Measurements from ENCODE around the gene TCF7L1. TPM values are rescaled to one million over a fixed set of nuclear protein-coding genes. Genes with fewer than 3 reads are reported as not detected.
"Not testable (repeated sequence)": the region's sequence is repeated elsewhere in the genome, so short reads cannot be mapped to it uniquely, and the experiment has no call there.

The TCF7L1 gene
- total RNA-seq, 6 experiments from 2014 or later = 1.2 to 8.8 (median 3.7) TPM

DNA sequence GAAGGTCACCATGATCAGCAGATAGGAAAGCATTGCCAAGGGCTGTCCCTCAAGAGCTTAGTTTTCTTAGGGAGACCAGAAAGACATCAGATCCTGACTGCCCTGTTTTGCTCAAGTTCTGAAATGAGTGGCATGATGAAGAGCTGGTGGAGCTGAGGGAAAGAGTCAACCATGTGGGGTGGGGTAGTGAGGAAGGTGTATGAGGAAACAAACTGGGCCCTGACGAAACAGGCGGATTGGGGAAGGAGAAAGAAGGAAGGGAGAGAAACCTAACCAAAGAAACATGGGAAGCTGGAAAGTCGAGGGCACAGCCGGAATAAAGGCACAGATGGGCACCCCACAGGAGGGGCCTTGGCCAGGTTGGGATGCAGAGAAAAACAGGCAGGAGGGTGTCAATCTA lies 186.6 kb downstream of the TCF7L1 start:
- Histone ChIP-seq H3K4me1 (peaks cover 0 to 32% (median 15%) of the 10 kb centered on the region in 4 donors), H3K27me3 (no peaks in the 10 kb centered on the region), H3K36me3 (peaks cover 0 to 88% (median 27%) of the 10 kb centered on the region in 4 donors), H3K27ac (no peak overlapping the region), H3K4me3 (no peak overlapping the region), H3K9me3 (no peaks in the 10 kb centered on the region)
- no peak for TF ChIP-seq POLR2A (IDR thresholded peaks at IDR 0.05)
- TF ChIP-seq, protein P1, sequence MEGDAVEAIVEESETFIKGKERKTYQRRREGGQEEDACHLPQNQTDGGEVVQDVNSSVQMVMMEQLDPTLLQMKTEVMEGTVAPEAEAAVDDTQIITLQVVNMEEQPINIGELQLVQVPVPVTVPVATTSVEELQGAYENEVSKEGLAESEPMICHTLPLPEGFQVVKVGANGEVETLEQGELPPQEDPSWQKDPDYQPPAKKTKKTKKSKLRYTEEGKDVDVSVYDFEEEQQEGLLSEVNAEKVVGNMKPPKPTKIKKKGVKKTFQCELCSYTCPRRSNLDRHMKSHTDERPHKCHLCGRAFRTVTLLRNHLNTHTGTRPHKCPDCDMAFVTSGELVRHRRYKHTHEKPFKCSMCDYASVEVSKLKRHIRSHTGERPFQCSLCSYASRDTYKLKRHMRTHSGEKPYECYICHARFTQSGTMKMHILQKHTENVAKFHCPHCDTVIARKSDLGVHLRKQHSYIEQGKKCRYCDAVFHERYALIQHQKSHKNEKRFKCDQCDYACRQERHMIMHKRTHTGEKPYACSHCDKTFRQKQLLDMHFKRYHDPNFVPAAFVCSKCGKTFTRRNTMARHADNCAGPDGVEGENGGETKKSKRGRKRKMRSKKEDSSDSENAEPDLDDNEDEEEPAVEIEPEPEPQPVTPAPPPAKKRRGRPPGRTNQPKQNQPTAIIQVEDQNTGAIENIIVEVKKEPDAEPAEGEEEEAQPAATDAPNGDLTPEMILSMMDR (IDR thresholded peaks at IDR 0.05) = no peak
- 79% methylated on average over 4 of the region's 4 CpGs for WGBS (ENCODE audit: insufficient coverage, low coverage, low lambda C conversion rate, missing lambda C conversion rate)
- intact Hi-C loops (cut with DNase I) = no loop called here
- DNase-seq (no peak), ATAC-seq (no peak)

DNA sequence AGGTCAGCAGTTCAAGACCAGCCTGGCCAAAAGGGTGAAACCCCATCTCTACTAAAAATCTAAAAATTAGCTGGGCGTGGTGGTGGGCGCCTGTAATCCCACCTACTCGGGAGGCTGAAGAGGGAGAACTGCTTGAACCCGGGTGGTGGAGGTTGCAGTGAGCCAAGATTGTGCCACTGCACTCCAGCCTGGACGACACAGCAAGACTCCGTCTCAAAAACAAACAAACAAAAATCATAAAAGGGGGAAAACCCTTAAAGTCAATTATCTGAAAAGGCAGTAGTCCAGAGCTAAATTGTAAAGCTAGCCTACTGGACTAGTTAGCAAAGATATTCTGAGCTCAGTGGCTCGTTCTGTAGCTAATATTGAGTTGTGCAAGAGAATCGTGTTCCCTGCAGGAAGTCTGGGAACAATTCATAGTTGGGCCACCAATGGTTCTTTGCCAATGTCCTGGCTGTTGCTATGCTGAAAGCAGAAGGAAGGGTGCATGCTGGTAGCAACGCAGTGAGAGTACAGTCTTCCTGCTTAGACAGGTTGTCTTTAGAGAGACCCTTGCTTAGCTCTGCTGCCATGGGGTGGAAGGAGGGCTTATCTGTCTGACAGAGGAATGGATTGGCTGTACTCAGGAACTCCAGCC lies 190.3 kb downstream of the TCF7L1 start:
- H3K27ac ChIP-seq = peak overlapping the region; percentile 53 to 96 (median 92)
- TF ChIP-seq, protein P1 (IDR thresholded peaks at IDR 0.05) = no peak
- TF ChIP-seq POLR2A (IDR thresholded peaks at IDR 0.05) = peak; percentile 45
- H3K4me3 ChIP-seq = peak overlapping the region in 2 of 3 donors; percentile 1 to 37
- H3K4me1 ChIP-seq = peaks cover 0 to 32% (median 16%) of the 10 kb centered on the region in 4 donors
- H3K36me3 ChIP-seq = peaks cover 0 to 55% (median 20%) of the 10 kb centered on the region in 4 donors
- H3K27me3 ChIP-seq = no peaks in the 10 kb centered on the region
- peak; percentile 1 to 19 (median 10) for ATAC-seq
- peak in 1 of 3 donors; percentile 40 for DNase-seq
- intact Hi-C loops (cut with DNase I) = no loop called here
- H3K9me3 ChIP-seq = no peaks in the 10 kb centered on the region
- WGBS (ENCODE audit: insufficient coverage, low coverage, low lambda C conversion rate, missing lambda C conversion rate) = 32% methylated on average over 6 of the region's 9 CpGs

DNA sequence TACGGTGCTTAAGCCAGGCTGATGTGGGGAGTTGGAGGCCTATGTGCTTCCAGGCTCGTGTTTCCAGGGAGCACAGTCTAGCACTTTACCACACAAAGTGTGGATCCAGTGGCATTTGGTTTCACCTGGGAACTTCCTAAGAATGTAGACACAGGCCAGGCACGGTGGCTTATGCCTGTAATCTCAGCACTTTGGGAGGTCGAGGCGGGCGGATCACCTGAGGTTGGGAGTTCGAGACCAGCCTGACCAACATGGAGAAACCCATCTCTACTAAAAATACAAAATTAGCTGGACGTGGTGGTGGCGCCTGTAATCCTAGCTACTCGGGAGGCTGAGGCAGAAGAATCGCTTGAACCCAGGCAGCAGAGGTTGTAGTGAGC lies 190.8 kb downstream of the TCF7L1 start:
- ATAC-seq; H3K9me3 ChIP-seq; intact Hi-C loops (cut with DNase I); DNase-seq; H3K27me3 ChIP-seq: not testable (repeated sequence)
- 67% methylated on average over 7 of the region's 11 CpGs for WGBS (ENCODE audit: insufficient coverage, low coverage, low lambda C conversion rate, missing lambda C conversion rate)
- Histone ChIP-seq H3K36me3 (peaks cover 0 to 55% (median 20%) of the 10 kb centered on the region in 4 donors), H3K4me3 (peak overlapping the region in 2 of 3 donors; percentile 1 to 37), H3K4me1 (peaks cover 0 to 32% (median 16%) of the 10 kb centered on the region in 4 donors), H3K27ac (peak overlapping the region; percentile 53 to 96 (median 92))

DNA sequence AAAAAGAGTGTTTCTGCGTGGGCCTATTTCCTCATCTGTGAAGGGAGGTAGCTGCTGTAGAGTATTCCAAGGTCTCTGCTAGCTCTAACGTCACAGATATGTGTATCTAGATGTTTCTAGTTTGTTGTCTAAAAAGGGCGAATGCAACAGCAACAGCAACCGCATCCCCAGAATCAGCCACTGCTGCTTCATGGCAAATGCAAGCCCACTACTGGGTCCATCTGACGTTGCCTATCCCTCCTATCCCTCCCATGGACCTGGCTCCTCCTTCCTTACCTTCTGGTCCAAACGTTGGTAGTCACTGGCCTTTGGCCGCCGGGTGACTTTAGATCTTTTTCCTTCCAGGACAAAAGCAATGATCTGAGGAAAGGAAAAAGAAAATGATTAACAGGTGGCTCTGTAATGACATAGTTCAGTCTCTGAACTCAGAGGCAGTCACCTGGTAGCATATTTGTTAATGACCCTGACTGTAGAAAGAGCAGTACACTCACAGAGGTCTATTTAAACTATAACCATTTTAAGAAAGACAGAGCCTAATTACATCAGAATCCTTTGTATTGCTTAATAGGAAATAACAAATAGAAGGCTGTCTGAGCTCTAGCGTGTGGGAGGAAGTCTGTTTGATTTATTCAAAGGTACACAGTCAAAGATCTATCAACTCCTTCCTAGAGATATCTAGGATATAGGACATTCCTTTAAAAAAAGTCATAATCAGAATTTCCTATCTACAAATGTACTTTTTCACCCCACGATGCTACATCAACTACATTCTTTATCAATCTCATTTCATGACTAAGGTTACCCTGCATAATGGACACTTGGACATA lies 191.7 kb downstream of the TCF7L1 start:
- peak; percentile 55 to 74 (median 64) for ATAC-seq
- peaks cover 0 to 47% (median 20%) of the 10 kb centered on the region in 4 donors for H3K36me3 ChIP-seq
- 11% methylated on average over 10 of the region's 10 CpGs for WGBS (ENCODE audit: insufficient coverage, low coverage, low lambda C conversion rate, missing lambda C conversion rate)
- peak overlapping the region; percentile 74 to 79 (median 78) for H3K4me3 ChIP-seq
- TF ChIP-seq, protein P1 (IDR thresholded peaks at IDR 0.05) = no peak
- TF ChIP-seq POLR2A (IDR thresholded peaks at IDR 0.05) = peak; percentile 82
- peak overlapping the region; percentile 85 to 96 (median 92) for H3K27ac ChIP-seq
- H3K9me3 ChIP-seq = no peaks in the 10 kb centered on the region
- intact Hi-C loops (cut with DNase I) = no loop called here
- DNase-seq = peak; percentile 47 to 84 (median 82)
- H3K27me3 ChIP-seq = no peaks in the 10 kb centered on the region
- peaks cover 0 to 32% (median 16%) of the 10 kb centered on the region in 4 donors for H3K4me1 ChIP-seq

DNA sequence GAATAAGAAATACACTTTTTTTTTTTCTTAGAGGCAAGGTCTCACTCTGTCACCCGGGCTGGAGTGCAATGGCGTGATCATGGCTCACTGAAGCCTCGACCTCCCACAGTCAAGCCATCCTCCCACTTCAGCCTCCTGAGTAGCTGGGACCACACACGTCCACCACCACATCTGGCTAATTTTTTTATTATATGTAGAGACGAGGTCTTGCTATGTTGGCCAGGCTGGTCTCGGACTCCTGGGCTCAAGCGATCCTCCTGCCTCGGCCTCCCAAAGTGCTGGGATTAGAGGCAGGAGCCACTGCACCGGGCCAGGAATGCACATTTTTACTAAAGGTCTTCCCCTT lies 192.2 kb downstream of the TCF7L1 start:
- H3K9me3 ChIP-seq = no peaks in the 10 kb centered on the region
- no peaks in the 10 kb centered on the region for H3K27me3 ChIP-seq
- DNase-seq = no peak
- no peak for ATAC-seq
- TF ChIP-seq, protein P1 (IDR thresholded peaks at IDR 0.05) = no peak
- no peak for TF ChIP-seq POLR2A (IDR thresholded peaks at IDR 0.05)
- peaks cover 0 to 41% (median 20%) of the 10 kb centered on the region in 4 donors for H3K36me3 ChIP-seq
- H3K4me1 ChIP-seq = peaks cover 0 to 32% (median 16%) of the 10 kb centered on the region in 4 donors
- intact Hi-C loops (cut with DNase I) = no loop called here
- WGBS (ENCODE audit: insufficient coverage, low coverage, low lambda C conversion rate, missing lambda C conversion rate) = 32% methylated on average over 9 of the region's 9 CpGs
- H3K4me3 ChIP-seq = peak overlapping the region; percentile 74 to 79 (median 78)
- peak overlapping the region; percentile 85 to 96 (median 92) for H3K27ac ChIP-seq

All from right lobe of liver (tissue), 6 donors.